ENCODE data around the gene WDR41.
"Not testable (repeated sequence)": the region's sequence is repeated elsewhere in the genome, so short reads cannot be mapped to it uniquely, and the experiment has no call there.

WDR41 gene

DNA sequence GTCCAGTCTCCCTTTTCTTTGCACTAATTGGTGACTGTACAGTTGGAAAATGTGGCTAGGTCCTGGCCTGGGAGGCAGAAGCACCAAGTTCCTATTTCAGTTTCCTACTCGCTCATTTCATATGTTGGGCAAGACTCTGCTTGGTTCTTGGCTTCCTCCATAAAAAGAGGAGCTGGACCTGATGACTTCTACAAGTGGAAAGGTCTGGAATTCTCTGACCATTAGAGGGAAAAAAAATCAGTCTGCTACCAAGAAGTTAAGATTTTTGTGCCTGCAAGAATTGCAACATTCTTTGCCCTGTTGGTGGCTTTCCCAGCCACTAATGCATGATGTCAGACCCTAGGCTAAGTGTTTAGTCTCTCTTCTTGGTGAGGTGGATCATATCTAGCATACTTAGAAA, 91.5 kb downstream of the WDR41 start:
- no peak for DNase-seq

DNA sequence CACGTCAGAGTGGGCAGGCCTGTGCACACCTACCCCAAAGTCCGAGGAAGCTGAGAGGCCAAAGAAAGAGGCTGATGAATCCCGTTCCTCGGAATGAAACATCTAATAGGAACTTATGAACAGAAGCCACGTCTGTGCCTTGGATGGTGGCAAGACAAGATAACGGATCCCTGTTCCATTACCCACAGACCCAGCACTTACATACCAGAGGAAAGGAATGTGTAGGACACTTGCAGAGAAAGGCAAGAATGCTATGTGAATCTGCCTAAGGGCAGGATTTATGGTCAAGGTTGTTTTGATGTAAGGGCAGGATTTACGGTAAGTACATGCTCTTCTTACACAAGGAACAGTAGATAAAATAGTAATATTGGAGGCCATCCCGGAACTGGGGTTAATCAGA, 93.2 kb downstream of the WDR41 start:
- DNase-seq: no peak

DNA sequence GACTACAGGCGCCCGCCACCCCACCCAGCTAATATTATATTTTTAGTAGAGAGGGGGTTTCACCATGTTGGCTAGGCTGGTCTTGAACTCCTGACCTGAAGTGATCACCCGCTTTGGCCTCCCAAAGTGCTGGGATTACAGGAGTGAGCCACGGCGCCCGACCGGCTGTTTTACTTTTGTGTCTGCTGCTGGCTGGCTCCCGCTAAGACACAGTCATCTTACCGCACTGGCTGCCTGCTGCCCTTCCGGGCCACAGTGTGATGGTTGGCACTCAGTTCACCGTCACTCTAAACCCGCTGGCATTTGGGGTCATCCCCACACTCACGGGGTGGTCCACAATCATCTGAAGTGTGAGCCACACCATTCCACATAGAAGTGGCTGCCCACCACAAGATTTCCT, 93.7 kb downstream of the WDR41 start:
- DNase-seq: no peak

DNA sequence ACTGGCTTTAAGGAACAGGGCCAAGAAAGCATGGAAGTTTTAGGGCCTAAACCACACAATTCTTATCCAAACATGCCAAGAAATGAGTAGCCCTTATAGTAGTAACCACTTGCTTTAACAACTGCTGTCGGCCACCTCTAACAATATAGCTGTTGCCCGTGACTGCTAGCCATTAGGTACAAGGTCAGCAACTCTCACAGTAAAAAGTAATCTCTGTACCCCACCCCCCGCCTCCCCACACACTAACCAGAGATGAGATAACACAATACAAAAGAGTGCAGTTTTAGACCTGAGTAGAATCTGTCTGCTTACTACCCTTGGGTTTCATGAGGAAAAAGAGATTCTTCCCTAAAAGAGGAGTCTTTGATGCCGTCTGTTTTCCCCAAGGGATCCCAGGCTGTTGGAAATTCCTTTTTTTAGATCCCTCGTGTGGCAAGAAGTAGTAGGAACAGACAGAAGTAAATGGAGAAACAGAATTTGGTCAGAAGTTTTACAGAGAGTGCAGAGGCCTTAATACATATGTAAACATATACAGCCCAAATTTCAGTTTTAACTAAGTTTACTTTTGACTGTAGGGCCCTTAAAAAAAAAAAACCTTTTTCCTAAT, 94.3 kb downstream of the WDR41 start:
- DNase-seq: no peak

DNA sequence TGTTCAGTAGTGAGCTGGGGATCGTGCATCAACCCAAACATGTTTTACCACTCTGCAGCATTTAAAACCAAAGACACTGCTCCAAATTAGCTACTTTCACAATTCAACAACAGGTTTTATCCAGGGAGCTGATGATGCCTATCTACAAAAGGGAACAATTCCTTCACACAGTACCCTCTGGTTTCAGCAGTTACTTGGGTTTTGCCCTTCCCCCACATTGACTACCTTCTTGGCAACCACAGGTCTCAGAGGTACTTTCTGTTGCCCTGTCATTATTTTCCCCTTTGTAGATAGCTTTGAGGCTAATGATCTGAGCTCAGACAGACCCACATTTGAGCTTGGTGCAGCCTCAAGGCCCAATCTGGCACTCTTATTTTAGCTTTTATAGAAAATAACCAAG, 96.1 kb downstream of the WDR41 start:
- no peak for DNase-seq

DNA sequence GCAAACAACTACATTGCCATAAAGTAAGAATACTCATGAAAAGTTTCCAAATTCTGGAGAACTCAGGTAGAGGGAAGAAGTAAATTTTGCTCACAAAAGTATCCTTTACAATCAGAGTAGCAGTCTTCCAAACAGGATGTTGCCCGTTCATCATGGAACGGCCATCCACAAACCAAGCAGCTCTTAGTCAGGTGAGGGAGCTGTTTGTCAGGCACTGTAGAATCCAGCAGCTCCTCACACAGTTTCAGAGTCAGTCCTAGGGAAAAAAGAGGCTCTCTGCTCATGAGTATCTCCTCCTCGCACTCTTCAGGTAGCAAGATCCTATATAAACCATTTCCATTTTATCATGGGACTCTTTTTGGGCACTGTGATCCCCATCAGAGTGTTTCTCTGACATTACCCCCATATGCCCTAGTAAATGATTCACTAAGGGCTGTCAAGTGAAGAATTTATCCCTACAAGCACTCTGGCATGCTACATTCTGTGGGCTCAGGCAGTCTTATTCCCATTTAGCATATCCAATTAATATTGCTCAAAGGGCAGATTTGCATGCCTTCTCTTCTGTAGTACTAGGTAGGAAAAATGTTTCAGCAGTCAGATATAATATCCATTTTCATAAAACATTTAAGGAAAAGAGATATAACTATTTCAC, 97.9 kb downstream of the WDR41 start:
- peak; percentile 35 to 44 for DNase-seq

DNA sequence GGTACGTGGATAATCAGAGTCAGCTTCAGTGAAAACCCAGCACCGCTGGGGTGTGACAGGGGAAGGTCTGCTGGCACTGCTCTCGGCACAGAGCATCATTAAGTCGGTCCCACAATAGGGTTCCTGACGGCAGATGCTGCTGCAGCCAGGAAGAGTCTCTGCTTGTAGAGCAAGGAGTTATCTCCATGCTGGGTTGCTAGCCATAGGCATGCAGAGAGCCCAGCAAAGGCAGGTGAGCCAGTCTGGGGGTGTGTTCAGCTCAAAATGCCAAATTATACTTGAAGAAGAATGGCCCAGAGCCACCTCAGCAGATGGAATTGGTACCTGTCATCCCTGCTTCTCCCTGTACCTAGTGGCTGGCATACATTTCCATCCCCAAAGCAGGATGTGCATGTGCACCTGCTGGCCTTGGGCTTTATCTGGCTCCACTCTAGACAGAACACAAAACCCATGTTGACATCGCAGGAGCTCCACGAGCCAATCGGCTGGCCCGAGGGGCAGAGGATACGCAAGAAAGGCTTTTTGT, 100.8 kb downstream of the WDR41 start:
- DNase-seq: no peak

DNA sequence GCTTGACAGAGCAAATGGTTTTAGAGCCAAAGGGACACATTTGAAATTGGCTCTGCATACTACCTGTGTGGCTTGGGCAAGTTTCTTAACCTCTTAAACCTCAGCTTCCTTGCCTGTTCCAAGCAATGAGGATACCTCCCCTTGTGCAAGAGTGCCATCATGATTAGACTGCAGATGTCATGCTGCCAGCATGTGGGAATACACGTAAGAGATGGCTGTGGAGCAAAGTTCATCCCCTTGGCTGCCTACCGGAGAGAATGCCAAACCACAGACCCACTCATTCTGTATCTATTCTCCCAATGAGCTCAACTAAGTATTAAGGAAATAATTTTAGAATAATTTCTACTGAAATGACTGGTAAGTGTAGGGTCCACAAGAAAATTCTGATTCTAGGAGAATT, 101.3 kb downstream of the WDR41 start:
- no peak for DNase-seq

DNA sequence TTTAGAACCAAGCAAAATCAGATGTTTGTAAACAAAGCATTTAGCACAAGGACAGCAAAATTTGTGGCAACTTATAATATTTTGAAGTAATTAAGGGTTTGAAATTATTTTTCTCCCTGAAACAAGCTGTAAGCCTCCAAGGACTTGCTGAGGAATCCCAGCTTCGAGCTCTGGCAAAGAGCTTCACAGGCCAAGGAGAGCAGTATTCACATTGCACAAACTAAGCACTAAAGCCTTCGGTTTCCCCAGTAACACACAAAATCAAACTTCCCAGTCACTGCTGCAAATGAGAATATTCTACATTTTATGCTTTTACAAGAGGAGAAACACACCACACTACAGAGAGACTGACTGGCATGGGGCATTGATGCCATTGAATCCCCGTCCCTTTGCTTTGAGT, 101.9 kb downstream of the WDR41 start:
- no peak for DNase-seq

DNA sequence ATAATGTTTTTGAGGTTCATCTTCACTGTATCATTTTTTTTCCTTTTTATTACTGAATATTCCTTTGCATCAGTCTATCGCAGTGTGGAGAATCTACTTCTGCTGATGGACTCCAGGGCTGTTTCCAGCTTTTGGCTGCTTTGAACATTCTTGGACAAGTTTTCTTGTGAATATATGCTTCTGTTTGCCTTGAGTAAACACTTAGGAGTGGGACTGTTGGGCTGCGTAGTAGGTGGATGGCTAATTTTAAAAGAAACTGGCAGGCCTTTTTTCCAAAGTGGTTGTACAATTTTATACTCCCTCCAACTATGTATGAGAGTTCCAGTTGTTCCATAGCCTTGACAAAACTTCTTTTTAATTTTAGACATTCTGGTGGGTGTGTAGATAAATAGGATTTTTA, 102.4 kb downstream of the WDR41 start:
- no peak for DNase-seq

DNA sequence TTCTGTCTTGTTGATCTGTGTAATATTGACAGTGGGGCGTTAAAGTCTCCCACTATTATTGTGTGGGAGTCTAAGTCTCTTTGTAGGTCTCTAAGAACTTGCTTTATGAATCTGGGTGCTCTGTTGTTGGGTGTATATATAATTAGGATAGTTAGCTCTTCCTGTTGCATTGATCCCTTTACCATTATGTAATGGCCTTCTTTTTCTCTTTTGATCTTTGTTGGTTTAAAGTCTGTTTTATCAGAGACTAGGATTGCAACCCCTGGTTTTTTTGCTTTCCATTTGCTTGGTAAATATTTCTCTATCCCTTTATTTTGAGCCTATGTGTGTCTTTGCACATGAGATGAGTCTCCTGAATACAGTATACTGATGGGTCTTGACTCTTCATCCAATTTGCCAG, 105.8 kb downstream of the WDR41 start:
- not testable (repeated sequence) for DNase-seq

DNA sequence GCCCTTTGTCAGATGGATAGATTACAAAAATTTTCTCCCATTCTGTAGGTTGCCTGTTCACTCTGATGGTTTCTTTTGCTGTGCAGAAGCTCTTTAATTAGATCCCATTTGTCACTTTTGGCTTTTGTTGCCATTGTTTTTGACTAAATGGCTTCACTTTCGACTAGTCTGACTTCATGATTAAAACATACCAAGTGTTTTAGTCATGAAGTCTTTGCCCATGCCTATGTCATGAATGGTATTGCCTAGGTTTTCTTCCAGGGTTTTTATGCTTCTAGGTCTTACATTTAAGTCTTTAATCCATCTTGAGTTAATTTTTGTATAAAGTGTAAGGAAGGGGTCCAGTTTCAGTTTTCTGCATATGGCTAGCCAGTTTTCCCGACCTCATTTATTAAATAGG, 108.8 kb downstream of the WDR41 start:
- not testable (repeated sequence) for DNase-seq

Data from NCI-H526 (cell line).